Pancreas (tissue), 10 donors: ENCODE measurements around the gene ZNF521. TPM values are rescaled to one million over a fixed set of nuclear protein-coding genes. Genes with fewer than 3 reads are reported as not detected.

Experiments used
- ATAC-seq, 4 donors: fragments of 200-7000 bp; cut with Tn5 transposase; one replicate each; pipeline versions ENCODE4 v1.8.0 to v1.9.1; 2020; ENCODE audit warnings: mild to moderate bottlenecking in 4 of 4, moderate library complexity in 4 of 4
- DNase-seq, 6 donors: peaks; one replicate each; pipeline ENCODE4 v3.0.0-alpha.2; 2020
- FAIRE-seq: peaks from 2 replicates; lab custom pipeline; 2012; peaks lifted over from hg19 to GRCh38; lab: Jason Lieb, UNC
- H3K27ac ChIP-seq, 4 donors: fragments of 200-600 bp; sonication (generic); 1 replicate in 3 of 4; 2 replicates in 1 of 4; pipeline versions ENCODE4 v1.5.0 to v1.8.0; 2020
- H3K27me3 ChIP-seq, 4 donors: fragments of 200-600 bp; one replicate each; pipeline ENCODE4 v1.8.0; 2021
- H3K36me3 ChIP-seq, 3 donors: fragments of 200-600 bp; sonication (generic) in 1 of 3; one replicate each; pipeline versions ENCODE4 v1.5.0 to v1.8.0; 2020 to 2021
- H3K4me1 ChIP-seq, 3 donors: fragments of 200-600 bp; one replicate each; pipeline ENCODE4 v1.8.0; 2021
- H3K4me3 ChIP-seq, 4 donors: fragments of 200-600 bp; sonication (generic) in 2 of 4; one replicate each; pipeline versions ENCODE4 v1.5.0 to v1.8.0; 2020 to 2021
- H3K9me3 ChIP-seq, 4 donors: fragments of 200-600 bp; one replicate each; pipeline ENCODE4 v1.8.0; 2021
- WGBS, 2 donors: extraction: QIAGEN DNeasy Blood & Tissue Kit; methylation state at CpG; one replicate each; pipeline ENCODE4 v1.1.7; 2013; 5-methylcytosine and 5-hydroxymethylcytosine counted together
- intact Hi-C, 3 donors: fragments of 100-400 bp; cut with DNase I; formaldehyde crosslinking; loops; one replicate each; pipeline versions ENCODE4 v1.11.1 to v1.14.2; 2022
- polyA plus RNA-seq, 2 donors: library from polyadenylated mRNA; stranded (reverse); fragments of 200-250 nt; gene quantifications; one replicate each; pipeline ENCODE4 v1.2.3, GENCODE V29; 2013
- total RNA-seq, 6 donors: library from RNA; stranded (reverse); fragmentation: NEBNext Ultra II Directional in 4 of 6; extraction: Animal tissue kit (Norgen Biotek cat#: 25700) in 4 of 6; gene quantifications; one replicate each; pipeline versions ENCODE4 v1.2.1 to v1.2.4, GENCODE V29; 2021 to 2023
- TF ChIP-seq, protein P1 (sequence below), 4 donors: fragments of 200-600 bp; sonication (generic) in 3 of 4; IDR thresholded peaks; one replicate each; pipeline versions ENCODE4 v1.5.0 to v1.8.0; 2021; ENCODE audit warnings: antibody characterized with exemption in 4 of 4
- donor health status: healthy with polysubstance abuse.
- donor health status: DM: no; HTN: no; CAD: no; lungs with moderate emphysema.
- donor health status: DM: no; HTN: no; CAD: no.
- donor health status: control.
- donor health status: control.
- donor health status: Bipolar disorder and iron deficiency.
- donor health status: DM: yes; HTN: yes; CAD: no.
- donor health status: DM: no; HTN: no; CAD: no.
- donor health status: DM: no; HTN: no; CAD: no.
- donor health status: DM: yes; HTN: yes; CAD: no.

The ZNF521 gene
- total and polyA plus RNA-seq, 8 donors = 0.42 to 6.0 (median 1.5) TPM

DNA sequence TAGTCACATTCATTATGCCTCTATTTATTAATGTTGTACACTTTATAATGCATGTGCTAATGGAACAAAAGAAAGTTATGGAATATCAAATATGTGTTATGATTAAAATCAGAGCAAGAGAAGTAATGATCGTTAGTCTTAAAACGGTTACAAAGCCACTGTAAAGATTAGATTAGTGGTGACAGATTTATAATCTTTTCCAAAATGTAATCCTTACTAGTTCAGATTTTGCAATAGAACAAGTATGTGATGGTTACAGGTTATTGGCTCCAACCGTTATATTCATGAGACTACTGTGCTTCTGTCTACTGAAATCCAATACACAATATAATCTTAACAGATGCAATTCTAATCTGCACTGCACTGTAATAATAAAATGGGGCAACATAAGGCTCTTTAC is 180.6 kb downstream of the ZNF521 start:
- DNase-seq (no peak), FAIRE-seq (no peak), ATAC-seq (no peak)
- intact Hi-C loops = no loop called here
- H3K36me3 ChIP-seq = no peaks in the 10 kb centered on the region
- no peaks in the 10 kb centered on the region for H3K9me3 ChIP-seq
- TF ChIP-seq, protein P1, sequence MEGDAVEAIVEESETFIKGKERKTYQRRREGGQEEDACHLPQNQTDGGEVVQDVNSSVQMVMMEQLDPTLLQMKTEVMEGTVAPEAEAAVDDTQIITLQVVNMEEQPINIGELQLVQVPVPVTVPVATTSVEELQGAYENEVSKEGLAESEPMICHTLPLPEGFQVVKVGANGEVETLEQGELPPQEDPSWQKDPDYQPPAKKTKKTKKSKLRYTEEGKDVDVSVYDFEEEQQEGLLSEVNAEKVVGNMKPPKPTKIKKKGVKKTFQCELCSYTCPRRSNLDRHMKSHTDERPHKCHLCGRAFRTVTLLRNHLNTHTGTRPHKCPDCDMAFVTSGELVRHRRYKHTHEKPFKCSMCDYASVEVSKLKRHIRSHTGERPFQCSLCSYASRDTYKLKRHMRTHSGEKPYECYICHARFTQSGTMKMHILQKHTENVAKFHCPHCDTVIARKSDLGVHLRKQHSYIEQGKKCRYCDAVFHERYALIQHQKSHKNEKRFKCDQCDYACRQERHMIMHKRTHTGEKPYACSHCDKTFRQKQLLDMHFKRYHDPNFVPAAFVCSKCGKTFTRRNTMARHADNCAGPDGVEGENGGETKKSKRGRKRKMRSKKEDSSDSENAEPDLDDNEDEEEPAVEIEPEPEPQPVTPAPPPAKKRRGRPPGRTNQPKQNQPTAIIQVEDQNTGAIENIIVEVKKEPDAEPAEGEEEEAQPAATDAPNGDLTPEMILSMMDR (IDR thresholded peaks at IDR 0.05) = no peak
- H3K4me3 ChIP-seq = no peak overlapping the region
- H3K27me3 ChIP-seq = no peaks in the 10 kb centered on the region
- H3K27ac ChIP-seq = no peak overlapping the region
- H3K4me1 ChIP-seq = no peaks in the 10 kb centered on the region
- 37 to 47% methylated on average over 3 of the region's 3 CpGs for WGBS, 2 donors

DNA sequence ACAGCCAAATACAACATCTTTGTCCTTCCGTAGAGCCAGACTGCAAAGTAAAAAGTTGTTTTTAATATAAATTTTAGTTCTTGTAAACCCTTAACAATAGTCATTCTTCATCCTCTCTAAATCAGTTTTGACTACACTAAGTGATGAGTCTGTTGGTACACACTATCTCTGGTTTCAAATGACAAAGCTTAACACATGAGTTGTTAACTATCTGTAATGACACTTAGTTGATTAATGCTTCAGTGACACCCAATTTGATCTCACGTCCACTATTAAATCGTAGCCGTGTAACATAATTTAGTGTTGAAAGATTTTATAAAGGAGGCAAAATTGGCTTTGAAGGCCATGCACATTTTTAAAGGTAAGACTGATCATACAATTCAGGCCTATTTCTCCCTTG is 181.6 kb downstream of the ZNF521 start:
- intact Hi-C loops = no loop called here
- DNase-seq = no peak
- Histone ChIP-seq H3K4me3 (no peak overlapping the region), H3K36me3 (no peaks in the 10 kb centered on the region), H3K4me1 (no peaks in the 10 kb centered on the region), H3K9me3 (no peaks in the 10 kb centered on the region), H3K27ac (no peak overlapping the region), H3K27me3 (no peaks in the 10 kb centered on the region)
- FAIRE-seq = no peak
- TF ChIP-seq, protein P1 (IDR thresholded peaks at IDR 0.05) = no peak
- no peak for ATAC-seq
- 73 to 88% methylated on average over 4 of the region's 4 CpGs for WGBS, 2 donors

DNA sequence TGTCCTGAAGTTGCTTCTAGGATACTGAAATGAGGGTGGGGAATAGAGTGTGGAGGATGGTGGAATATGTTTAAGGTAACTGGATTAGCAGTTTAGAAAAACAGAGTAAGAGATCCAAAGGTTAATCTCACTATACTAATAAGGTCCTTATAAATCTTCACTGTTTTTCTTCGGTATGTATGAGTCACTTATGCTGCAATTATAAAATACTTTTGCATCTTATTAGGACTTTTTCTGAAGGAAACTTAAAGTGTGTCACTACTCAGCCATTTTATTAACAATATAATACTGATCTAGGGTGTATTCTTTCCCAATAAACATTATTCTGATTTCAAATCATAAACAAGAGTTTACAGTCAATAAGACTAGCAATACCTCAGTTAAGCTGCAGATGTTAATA is 182.3 kb downstream of the ZNF521 start:
- no peaks in the 10 kb centered on the region for H3K36me3 ChIP-seq
- no peak overlapping the region for H3K4me3 ChIP-seq
- intact Hi-C loops = no loop called here
- TF ChIP-seq, protein P1 (IDR thresholded peaks at IDR 0.05) = no peak
- WGBS, 2 donors = 58 to 79% methylated on average over 1 of the region's 1 CpG
- no peaks in the 10 kb centered on the region for H3K9me3 ChIP-seq
- ATAC-seq = no peak
- no peaks in the 10 kb centered on the region for H3K27me3 ChIP-seq
- no peaks in the 10 kb centered on the region for H3K4me1 ChIP-seq
- no peak overlapping the region for H3K27ac ChIP-seq
- no peak for DNase-seq
- no peak for FAIRE-seq

DNA sequence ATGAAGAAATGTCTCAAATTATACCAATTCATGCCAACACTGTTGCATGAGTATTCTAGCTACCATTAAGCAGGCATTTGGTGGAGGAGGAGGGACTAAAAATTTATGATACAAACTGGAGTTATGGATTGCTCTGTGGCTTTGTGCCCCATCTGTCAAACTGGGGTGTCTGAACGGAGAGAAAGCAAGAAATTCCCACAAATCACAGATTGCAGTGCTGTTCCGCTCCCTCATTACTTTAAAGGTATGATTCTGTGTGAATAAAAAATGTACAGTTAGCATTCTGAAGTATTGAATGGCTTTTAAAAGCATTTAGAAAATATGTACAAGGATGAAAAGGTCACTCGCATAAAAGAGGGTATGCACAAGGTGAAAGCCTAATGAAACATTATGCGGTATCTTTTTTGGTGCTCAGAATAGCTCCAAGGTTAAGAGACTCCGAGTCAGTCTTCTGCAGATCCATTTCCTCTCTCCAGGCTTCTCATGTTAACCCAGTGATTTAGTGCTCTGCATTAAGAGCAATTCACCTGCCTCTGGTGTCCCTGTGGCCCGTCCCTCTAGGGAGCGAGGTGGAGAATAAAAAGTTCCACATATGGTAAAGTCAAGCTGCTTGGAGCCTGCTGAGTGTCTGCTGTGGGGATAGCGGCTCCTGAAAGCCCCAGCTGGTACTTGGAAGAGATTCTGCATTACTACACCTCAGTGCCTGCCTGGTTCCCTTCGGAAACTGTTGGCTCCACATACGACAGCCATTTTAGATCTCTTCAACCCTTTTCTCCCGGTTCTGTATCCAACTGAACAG is 184.2 kb downstream of the ZNF521 start:
- 63 to 73% methylated on average over 11 of the region's 11 CpGs for WGBS, 2 donors
- no peaks in the 10 kb centered on the region for H3K36me3 ChIP-seq
- intact Hi-C loops = no loop called here
- ATAC-seq (no peak), FAIRE-seq (no peak), DNase-seq (no peak)
- no peaks in the 10 kb centered on the region for H3K27me3 ChIP-seq
- no peak overlapping the region for H3K4me3 ChIP-seq
- H3K4me1 ChIP-seq = no peaks in the 10 kb centered on the region
- TF ChIP-seq, protein P1 (IDR thresholded peaks at IDR 0.05) = no peak
- no peak overlapping the region for H3K27ac ChIP-seq
- H3K9me3 ChIP-seq = no peaks in the 10 kb centered on the region

DNA sequence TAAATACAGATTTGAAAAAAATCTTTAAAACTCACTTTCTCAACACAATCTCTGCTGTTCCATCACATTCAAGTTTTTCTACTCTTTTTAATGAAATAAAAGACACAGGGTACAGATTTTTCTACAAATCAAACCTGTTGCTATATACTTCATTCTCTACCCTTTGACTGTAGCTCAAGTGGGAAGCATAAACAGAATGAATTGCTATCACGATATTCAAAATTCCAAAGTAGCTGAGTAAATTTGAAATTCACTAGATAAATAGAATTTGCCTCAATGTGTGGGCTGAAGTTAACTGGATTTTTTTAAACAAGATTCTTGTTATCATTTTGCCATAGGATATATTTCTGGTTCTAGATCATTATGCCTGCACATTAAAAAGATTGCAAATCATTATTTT is 185.9 kb downstream of the ZNF521 start:
- Histone ChIP-seq H3K4me3 (no peak overlapping the region), H3K9me3 (no peaks in the 10 kb centered on the region), H3K27ac (no peak overlapping the region), H3K27me3 (no peaks in the 10 kb centered on the region), H3K4me1 (no peaks in the 10 kb centered on the region), H3K36me3 (no peaks in the 10 kb centered on the region)
- DNase-seq (no peak), ATAC-seq (no peak), FAIRE-seq (no peak)
- TF ChIP-seq, protein P1 (IDR thresholded peaks at IDR 0.05) = no peak
- intact Hi-C loops = no loop called here
- 42 to 44% methylated on average over 1 of the region's 1 CpG for WGBS, 2 donors
